Stimulated activated CD8-positive, alpha-beta memory T cell treated with anti-CD3 and anti-CD28 coated beads, Interleukin-7, amount 100 ng/mL, for 24 hours (primary cell): ENCODE measurements around the gene LRP1B.
"Not testable (repeated sequence)": the region's sequence is repeated elsewhere in the genome, so short reads cannot be mapped to it uniquely, and the experiment has no call there.

Experiments
- DNase-seq: peaks from one replicate; pipeline ENCODE4 v3.0.0-alpha.2; 2020; ENCODE audit warnings: low read depth

Gene LRP1B

GRCh38 chr2:141015341-141016047 is 1115.3 kb downstream of the LRP1B start:
- DNase-seq, result no peak

- DNase-seq, result no peak
These were observed 1126.7 kb downstream of the LRP1B start for GRCh38 chr2:141003967-141004657.

GRCh38 chr2:141001750-141002149 is 1129.1 kb downstream of the LRP1B start:
- no peak for DNase-seq

- DNase-seq, result no peak
These were observed 1132.2 kb downstream of the LRP1B start for GRCh38 chr2:140998577-140998976.

GRCh38 chr2:140998017-140998416 is 1132.8 kb downstream of the LRP1B start:
- DNase-seq, result no peak

- DNase-seq, result no peak
These were observed 1136.0 kb downstream of the LRP1B start for GRCh38 chr2:140994856-140995255.

GRCh38 chr2:140990416-140990815 is 1140.4 kb downstream of the LRP1B start:
- no peak for DNase-seq

GRCh38 chr2:140988597-140988996 is 1142.2 kb downstream of the LRP1B start:
- no peak for DNase-seq

- DNase-seq, result no peak
These were observed 1144.4 kb downstream of the LRP1B start for GRCh38 chr2:140986456-140986855.

GRCh38 chr2:140975237-140975636 is 1155.6 kb downstream of the LRP1B start:
- no peak for DNase-seq

GRCh38 chr2:140972724-140973123 is 1158.1 kb downstream of the LRP1B start:
- DNase-seq, result no peak

GRCh38 chr2:140964324-140964723 is 1166.5 kb downstream of the LRP1B start:
- DNase-seq, result not testable (repeated sequence)

- DNase-seq, result no peak
These were observed 1180.9 kb downstream of the LRP1B start for GRCh38 chr2:140949932-140950331.

GRCh38 chr2:140947236-140947635 is 1183.6 kb downstream of the LRP1B start:
- DNase-seq, result no peak

GRCh38 chr2:140943867-140944266 is 1186.9 kb downstream of the LRP1B start:
- DNase-seq, result no peak

GRCh38 chr2:140942284-140942683 is 1188.5 kb downstream of the LRP1B start:
- no peak for DNase-seq

GRCh38 chr2:140929849-140930248 is 1201.0 kb downstream of the LRP1B start:
- DNase-seq, result no peak

GRCh38 chr2:140918426-140918825 is 1212.4 kb downstream of the LRP1B start:
- no peak for DNase-seq

GRCh38 chr2:140916410-140916809 is 1214.4 kb downstream of the LRP1B start:
- no peak for DNase-seq

GRCh38 chr2:140910683-140911082 is 1220.1 kb downstream of the LRP1B start:
- no peak for DNase-seq

- no peak for DNase-seq
These were observed 1225.6 kb downstream of the LRP1B start for GRCh38 chr2:140905083-140905781.

GRCh38 chr2:140895378-140895777 is 1235.4 kb downstream of the LRP1B start:
- DNase-seq, result no peak

GRCh38 chr2:140893685-140894084 is 1237.1 kb downstream of the LRP1B start:
- no peak for DNase-seq
